ENCODE data around the gene ZNF845.

ZNF845 gene

GRCh38 chr19:53311044-53311443, 22.5 kb upstream of the ZNF845 start:
- Histone ChIP-seq H3K36me3 (ENCODE audit: low read length) (no peaks in the 10 kb centered on the region), H3K9ac (ENCODE audit: low read length) (no peak overlapping the region), H3K79me2 (ENCODE audit: insufficient read depth, low read length) (no peaks in the 10 kb centered on the region), H3F3A (ENCODE audit: insufficient read depth) (no peaks in the 10 kb centered on the region), H3K27me3 (ENCODE audit: low read length) (no peaks in the 10 kb centered on the region), H4K20me1 (ENCODE audit: low read depth, low read length) (no peaks in the 10 kb centered on the region), H3K27ac (ENCODE audit: low read depth, low read length) (no peak overlapping the region), H3K9me2 (replicated peaks; ENCODE audit: insufficient read depth, low read length) (no peaks in the 10 kb centered on the region), H3K9me3 (ENCODE audit: insufficient read depth, low read length) (no peaks in the 10 kb centered on the region), H3K4me3 (ENCODE audit: insufficient read depth, low read length, poor library complexity, severe bottlenecking) (no peak overlapping the region), H3K4me2 (ENCODE audit: low read depth, low read length, poor library complexity, severe bottlenecking) (no peak overlapping the region), H2AFZ (ENCODE audit: low read depth, low read length, severe bottlenecking) (no peak overlapping the region)
- no peak for TF ChIP-seq EZH2phosphoT487 (conservative IDR thresholded peaks at IDR 0.05; ENCODE audit: low read length)

GRCh38 chr19:53311897-53312296, 21.7 kb upstream of the ZNF845 start:
- Histone ChIP-seq H3K36me3 (ENCODE audit: low read length) (no peaks in the 10 kb centered on the region), H3F3A (ENCODE audit: insufficient read depth) (no peaks in the 10 kb centered on the region), H3K9me3 (ENCODE audit: insufficient read depth, low read length) (no peaks in the 10 kb centered on the region), H2AFZ (ENCODE audit: low read depth, low read length, severe bottlenecking) (no peak overlapping the region), H3K4me2 (ENCODE audit: low read depth, low read length, poor library complexity, severe bottlenecking) (no peak overlapping the region), H3K4me3 (ENCODE audit: insufficient read depth, low read length, poor library complexity, severe bottlenecking) (no peak overlapping the region), H3K27me3 (ENCODE audit: low read length) (no peaks in the 10 kb centered on the region), H3K79me2 (ENCODE audit: insufficient read depth, low read length) (no peaks in the 10 kb centered on the region), H4K20me1 (ENCODE audit: low read depth, low read length) (no peaks in the 10 kb centered on the region), H3K9ac (ENCODE audit: low read length) (no peak overlapping the region), H3K9me2 (replicated peaks; ENCODE audit: insufficient read depth, low read length) (no peaks in the 10 kb centered on the region), H3K27ac (ENCODE audit: low read depth, low read length) (no peak overlapping the region)
- TF ChIP-seq CTCF (IDR thresholded peaks at IDR 0.05; ENCODE audit: insufficient read depth, low read length, poor library complexity, severe bottlenecking) (no peak), EZH2phosphoT487 (conservative IDR thresholded peaks at IDR 0.05; ENCODE audit: low read length) (no peak)

GRCh38 chr19:53328967-53329366, 4.6 kb upstream of the ZNF845 start:
- H3F3A ChIP-seq (ENCODE audit: insufficient read depth) = no peaks in the 10 kb centered on the region
- H3K9ac ChIP-seq (ENCODE audit: low read length) = no peak overlapping the region

More at GRCh38 chr19:53328967-53329366, 4.6 kb upstream of the ZNF845 start:
- no peaks in the 10 kb centered on the region for H3K36me3 ChIP-seq (ENCODE audit: low read length)
- H3K27ac ChIP-seq (ENCODE audit: low read depth, low read length) = no peak overlapping the region
- H3K9me3 ChIP-seq (ENCODE audit: insufficient read depth, low read length) = peaks cover 5% of the 10 kb centered on the region; the same call in 1 of the 2 replicates
- H3K79me2 ChIP-seq (ENCODE audit: insufficient read depth, low read length) = peaks cover 4% of the 10 kb centered on the region
- H3K4me2 ChIP-seq (ENCODE audit: low read depth, low read length, poor library complexity, severe bottlenecking) = no peak overlapping the region
- H2AFZ ChIP-seq (ENCODE audit: low read depth, low read length, severe bottlenecking) = no peak overlapping the region
- no peaks in the 10 kb centered on the region for H3K9me2 ChIP-seq (replicated peaks; ENCODE audit: insufficient read depth, low read length)
- TF ChIP-seq EZH2phosphoT487 (conservative IDR thresholded peaks at IDR 0.05; ENCODE audit: low read length) = no peak
- no peak for TF ChIP-seq CTCF (IDR thresholded peaks at IDR 0.05; ENCODE audit: insufficient read depth, low read length, poor library complexity, severe bottlenecking)
- no peaks in the 10 kb centered on the region for H3K27me3 ChIP-seq (ENCODE audit: low read length)
- no peak overlapping the region for H3K4me3 ChIP-seq (ENCODE audit: insufficient read depth, low read length, poor library complexity, severe bottlenecking)
- H4K20me1 ChIP-seq (ENCODE audit: low read depth, low read length) = no peaks in the 10 kb centered on the region
